Stimulated activated CD8-positive, alpha-beta memory T cell treated with anti-CD3 and anti-CD28 coated beads, Interleukin-12 subunit alpha, Interleukin-12 subunit beta, amount 100 ng/mL, for 24 hours (primary cell): ENCODE data around the gene TP53I13.

Experiments used
- DNase-seq: peaks from one replicate; pipeline ENCODE4 v3.0.0-alpha.2; 2020; ENCODE audit errors: extremely low read depth

The TP53I13 gene

DNA sequence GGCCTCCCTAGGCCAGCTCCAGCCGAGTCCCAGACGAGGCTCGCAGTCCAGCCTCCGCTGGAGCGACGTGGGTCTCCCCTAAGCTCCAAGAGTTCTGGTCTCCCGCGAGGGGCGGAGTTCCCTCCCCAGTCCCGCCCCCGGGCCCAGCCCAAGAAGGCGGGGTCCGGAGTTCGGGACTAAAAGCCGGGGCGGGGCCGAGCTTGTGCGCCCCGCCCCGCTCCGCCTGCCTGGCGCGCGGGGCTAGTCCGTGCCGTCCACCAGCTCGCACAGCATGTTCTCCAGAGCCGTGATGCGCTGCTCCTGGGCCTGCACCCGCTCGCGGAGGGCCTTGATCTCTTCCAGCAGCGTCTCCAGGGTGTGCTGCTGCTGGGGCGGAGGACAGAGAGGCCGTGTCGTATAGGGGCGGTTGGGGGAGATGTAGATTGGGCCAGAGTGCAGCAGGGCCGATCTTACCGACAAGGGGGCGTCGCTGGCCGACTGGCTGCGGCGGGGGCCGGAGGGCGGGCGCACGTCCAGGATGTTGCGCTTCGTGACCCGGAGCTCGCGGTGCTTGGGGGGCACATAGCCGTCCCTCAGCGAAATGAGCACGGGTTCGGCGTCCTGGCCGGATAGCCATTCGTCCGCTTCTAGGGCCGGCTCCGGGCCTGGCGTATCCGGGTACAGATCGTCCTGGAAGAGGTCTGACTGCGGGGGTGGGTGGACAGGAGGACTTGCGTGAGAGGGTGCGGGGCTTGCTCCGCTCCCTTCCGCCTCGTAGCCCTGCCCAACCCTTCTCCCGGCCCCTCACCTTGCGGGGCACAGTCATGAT, 47.2 kb downstream of the TP53I13 start:
- DNase-seq = no peak

DNA sequence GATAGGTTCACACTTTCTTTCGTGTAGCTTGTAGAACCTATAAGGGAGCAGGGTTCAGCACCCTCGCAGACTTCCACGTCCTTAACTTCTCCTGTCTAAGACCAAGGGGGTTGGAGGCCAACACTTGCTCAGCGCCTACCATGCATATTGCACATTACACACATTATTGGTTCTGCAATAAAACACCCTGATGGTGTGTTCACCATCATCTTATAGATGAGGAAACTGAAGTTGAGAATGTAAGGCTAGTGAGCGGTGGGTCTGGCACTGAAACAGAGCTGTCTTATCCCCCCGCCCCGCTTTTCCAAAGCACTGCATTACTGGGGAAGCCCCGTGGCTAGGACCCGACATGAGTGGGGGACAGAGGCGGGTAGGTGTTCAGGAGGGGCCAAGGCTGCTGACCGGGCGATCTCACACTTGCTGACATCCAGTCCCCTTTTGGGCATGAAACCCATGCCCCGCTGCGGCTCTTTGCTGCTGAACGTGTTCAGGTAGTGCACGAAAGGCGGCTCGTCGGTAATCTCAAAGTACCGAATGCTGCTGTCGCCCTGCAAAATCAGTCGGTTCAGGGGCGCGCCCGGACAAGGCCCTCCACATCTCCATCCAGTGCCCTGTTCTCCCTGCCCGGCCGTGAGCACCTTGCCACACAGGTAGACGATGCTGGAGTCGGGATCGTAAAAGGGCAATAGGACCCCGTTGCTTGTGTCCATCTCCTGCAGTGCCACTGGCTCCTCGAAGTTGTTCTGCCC, 48.0 kb downstream of the TP53I13 start:
- DNase-seq = no peak

DNA sequence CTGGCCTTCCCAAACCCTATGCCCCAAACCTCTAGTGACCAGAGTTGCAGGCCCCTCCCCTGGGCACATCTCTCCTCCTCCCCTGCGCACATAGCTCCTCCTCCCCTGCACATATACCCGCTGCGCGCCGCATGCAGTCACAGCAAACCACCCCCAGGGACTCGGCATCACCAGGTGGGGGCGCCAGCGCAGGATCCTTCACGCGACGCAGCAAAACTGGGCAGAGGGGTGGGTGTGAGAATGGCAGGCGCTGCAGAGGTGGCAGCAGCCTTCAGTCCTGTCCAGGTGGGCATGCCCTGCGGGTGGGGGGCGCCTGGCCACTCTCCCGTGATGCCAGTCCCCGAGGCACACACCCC, 48.6 kb downstream of the TP53I13 start:
- DNase-seq = peak; percentile 73

DNA sequence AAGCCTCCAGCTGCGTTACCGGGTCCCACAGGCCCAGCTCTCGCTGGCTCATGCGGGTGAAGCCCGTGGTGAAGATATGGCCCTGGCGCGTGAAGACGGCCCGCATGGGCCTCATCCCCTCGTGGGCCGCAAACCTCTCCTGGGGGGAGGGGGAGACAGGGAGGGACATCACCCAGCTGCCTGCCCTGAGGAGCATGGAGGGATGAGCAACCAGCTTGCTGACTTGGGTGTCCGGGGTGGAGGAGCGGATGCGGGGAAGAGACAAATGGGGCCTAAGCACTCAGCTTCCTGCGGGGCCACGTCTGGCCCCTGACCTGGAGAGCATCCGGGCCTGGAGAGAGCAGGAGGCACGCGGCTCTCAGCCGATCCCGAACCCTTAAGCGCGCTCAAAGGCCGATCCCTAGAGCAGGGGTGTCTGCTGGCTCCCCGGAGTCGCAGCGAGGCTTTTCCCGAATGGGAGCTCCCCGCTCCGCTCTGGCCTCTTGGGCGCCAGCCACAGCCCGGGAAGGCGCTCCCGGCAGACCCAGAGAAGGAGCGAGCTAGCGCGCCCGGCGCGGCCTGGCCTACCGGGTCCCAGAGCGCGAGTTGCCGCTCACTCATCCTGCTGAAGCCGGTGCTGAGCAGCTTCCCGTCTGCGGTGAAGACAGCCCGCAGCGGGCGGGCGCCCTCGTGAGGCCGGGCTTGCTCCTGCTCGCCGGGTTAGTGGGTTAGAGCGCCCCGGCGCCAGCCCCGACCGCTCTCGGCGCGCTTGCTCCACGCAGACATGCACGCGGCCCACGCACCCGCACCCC, 49.2 kb downstream of the TP53I13 start:
- DNase-seq = no peak

DNA sequence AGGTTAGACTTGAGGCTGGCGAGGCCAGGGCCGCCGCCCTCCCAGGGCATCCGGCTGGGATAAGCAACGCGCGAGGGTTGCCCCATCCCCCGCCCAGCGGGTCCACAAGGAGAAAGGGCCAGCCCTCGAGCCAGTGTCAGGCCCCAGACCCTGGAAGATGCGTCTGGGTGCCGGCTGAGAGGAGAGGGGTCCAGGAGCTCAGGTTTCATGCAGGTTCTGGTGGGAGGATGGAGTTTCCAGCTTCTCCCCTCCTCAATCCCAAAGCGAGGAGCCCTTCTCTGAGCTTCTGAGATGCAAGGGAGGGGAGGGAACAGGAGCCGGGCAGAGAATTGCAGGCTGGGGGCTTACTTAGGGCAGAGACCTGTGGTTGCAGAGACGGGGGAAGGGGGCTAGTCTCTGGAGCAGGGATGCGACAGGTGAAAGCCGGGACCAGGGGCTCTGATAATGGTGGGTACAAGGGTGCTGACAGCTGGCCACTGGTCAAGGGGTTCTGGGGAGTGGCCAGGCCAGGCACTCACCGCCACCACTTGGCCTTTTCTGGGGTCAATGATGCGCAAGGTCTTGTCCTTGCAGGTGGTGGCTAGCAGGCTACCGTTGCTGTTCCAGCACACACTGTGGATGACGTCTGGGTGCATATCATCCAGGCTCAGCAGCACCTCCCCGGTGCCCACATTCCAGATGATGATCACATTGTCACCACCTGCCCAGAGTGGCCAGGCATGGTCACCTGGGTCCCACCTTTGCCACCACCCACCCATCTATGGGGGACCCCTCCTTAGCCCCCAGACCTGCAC, 50.0 kb downstream of the TP53I13 start:
- no peak for DNase-seq

DNA sequence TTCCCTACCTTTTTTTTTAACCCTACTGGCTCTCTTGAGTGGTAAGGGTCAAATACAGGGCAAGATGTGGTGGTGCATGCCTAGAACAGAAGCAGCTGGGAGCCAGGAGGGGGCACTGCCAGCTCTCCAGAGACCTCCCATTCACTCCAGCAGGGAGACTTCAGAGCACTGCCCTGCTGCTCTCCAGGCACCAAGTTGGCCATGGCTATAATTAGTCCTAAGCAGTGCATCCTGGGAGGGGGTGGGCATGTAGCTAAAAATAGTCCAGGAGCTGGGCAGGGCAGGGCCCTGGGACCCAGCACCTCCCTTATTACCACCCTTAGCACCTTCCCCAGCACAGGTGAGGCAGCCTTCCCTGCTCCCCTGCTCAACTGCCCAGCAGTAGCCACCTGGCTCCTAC, 50.8 kb downstream of the TP53I13 start:
- DNase-seq = no peak

DNA sequence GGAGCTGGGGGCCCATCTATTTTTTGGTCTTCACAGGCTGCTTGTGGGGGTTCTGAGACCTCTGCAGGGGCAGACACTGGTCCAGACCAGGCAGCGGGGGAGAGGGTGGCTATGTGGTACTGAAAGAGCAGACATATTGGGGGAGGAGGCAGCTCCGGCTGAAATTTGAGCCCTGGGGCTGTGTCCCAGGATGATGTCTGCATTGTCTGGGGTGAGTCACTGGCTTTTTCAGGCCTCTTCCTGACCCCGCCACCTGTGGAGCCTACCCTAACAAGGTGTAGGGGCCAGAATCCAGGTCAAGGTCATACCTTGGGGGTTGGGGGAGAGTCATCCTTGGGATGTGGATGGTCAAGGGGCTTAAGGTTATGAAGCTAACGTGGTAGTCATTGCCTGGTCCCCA, 51.8 kb downstream of the TP53I13 start:
- no peak for DNase-seq

DNA sequence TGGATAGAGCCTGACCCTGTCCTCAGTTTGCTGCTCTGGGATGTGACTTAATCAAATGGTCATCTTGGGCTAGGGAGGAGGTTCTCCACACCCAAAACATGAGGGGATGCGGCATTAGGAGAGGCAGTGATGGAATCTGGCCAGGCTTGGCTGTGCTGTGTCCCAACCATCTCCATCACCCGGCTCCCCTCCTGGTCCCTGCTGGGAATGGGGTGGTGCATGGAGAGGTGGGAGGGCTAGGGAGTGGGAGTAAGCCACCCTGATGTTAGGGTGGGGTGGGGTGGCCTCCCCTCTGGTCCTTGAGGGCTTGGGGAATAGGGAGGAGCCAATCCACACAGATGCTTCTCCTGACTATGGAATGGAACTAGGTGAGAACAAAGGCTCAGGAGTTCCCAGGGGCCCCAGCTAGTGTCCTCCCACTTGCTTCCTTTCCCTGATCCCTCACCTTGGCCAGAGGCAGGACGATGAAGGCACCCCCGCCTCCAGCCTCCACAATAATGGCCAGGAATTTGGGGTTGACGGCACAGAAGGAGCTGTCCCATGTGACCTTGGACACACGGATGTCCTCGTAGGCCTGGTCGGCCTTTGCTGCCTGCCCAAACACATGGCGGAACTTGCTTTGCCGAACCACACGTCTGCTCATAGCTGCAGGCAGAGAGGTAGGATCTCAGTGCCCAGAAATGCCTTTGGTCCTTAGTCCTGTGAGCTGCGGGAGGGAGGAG, 52.4 kb downstream of the TP53I13 start:
- no peak for DNase-seq

DNA sequence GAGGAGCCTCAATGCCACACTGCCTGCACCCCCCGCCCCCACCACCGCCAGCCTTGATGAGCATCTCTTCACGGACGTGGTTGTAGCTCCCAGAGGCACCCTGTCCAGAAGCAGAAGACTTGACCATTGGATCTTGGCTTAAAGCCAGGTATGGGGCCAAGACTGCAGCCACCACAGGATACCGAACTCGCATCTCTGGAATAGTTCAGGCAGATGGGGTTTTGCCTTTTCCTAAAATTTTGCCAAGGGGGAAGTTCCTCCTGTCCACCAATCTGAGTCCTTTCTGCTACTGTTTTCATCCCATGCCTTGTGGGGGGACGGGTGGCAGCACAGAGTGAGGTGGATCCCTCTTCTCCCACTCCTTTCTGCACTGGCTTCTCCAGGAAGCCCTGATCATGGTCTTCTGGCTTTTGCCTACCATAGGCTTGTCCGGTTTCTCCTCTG, 53.3 kb downstream of the TP53I13 start:
- no peak for DNase-seq
